MM.1S (cell line): ENCODE data around the gene HINFP.
A peak's percentile ranks its signal among the peaks of the same experiment; 100 is the strongest.

Experiments used
- DNase-seq: peaks from one replicate; pipeline ENCODE4 v3.0.0-alpha.2; 2015
- H2AFZ ChIP-seq: fragments of 300-600 bp; sonication (generic); 2 replicates; pipeline ENCODE4 v1.6.0; 2016; ENCODE audit warnings: antibody characterized with exemption, low read length
- H3F3A ChIP-seq: fragments of 300-600 bp; sonication (generic); 2 replicates; pipeline ENCODE4 v1.6.1; 2016; ENCODE audit warnings: mild to moderate bottlenecking, antibody characterized with exemption, low read length, moderate library complexity, mixed read lengths; ENCODE audit not compliant: insufficient read depth
- H3K27ac ChIP-seq: fragments of 300-600 bp; sonication (generic); 2 replicates; pipeline ENCODE4 v1.5.1; 2016; ENCODE audit warnings: mild to moderate bottlenecking, low read length
- H3K27me3 ChIP-seq: fragments of 300-600 bp; sonication (generic); replicated peaks from 2 replicates; pipeline ENCODE4 v1.6.0; 2016; ENCODE audit warnings: low read length; ENCODE audit not compliant: insufficient read depth
- H3K36me3 ChIP-seq: fragments of 300-600 bp; sonication (generic); replicated peaks from 2 replicates; pipeline ENCODE4 v1.6.1; 2016; ENCODE audit warnings: mild to moderate bottlenecking, low read length, mixed read lengths; ENCODE audit not compliant: insufficient read depth
- H3K4me1 ChIP-seq: fragments of 300-600 bp; sonication (generic); 2 replicates; pipeline ENCODE4 v1.6.1; 2016; ENCODE audit warnings: low read length, mixed read lengths
- H3K4me2 ChIP-seq: fragments of 300-600 bp; sonication (generic); 2 replicates; pipeline ENCODE4 v1.6.0; 2016; ENCODE audit warnings: low read depth, low read length
- H3K4me3 ChIP-seq: fragments of 300-600 bp; sonication (generic); 2 replicates; pipeline ENCODE4 v1.5.1; 2016; ENCODE audit warnings: low read length, mixed read lengths
- H3K79me2 ChIP-seq: fragments of 300-600 bp; sonication (generic); 2 replicates; pipeline ENCODE4 v1.6.1; 2016; ENCODE audit warnings: mixed run types, low read length, mixed read lengths
- H3K9ac ChIP-seq: fragments of 300-600 bp; sonication (generic); 2 replicates; pipeline ENCODE4 v1.6.1; 2016; ENCODE audit warnings: low read length, mixed read lengths
- H3K9me2 ChIP-seq: fragments of 300-600 bp; sonication (generic); replicated peaks from 2 replicates; pipeline ENCODE4 v1.6.1; 2016; ENCODE audit warnings: mild to moderate bottlenecking, low read length, mixed read lengths; ENCODE audit not compliant: insufficient read depth
- H3K9me3 ChIP-seq: fragments of 300-600 bp; sonication (generic); replicated peaks from 2 replicates; pipeline ENCODE4 v1.6.1; 2016; ENCODE audit warnings: mild to moderate bottlenecking, low read length, mixed read lengths; ENCODE audit not compliant: insufficient read depth
- H4K20me1 ChIP-seq: fragments of 300-600 bp; sonication (generic); 2 replicates; pipeline ENCODE4 v1.6.1; 2016; ENCODE audit warnings: mild to moderate bottlenecking, low read length, moderate library complexity, mixed read lengths; ENCODE audit not compliant: insufficient read depth
- CTCF ChIP-seq: fragments of 300-600 bp; sonication (generic); IDR thresholded peaks from 2 replicates; pipeline ENCODE4 v1.5.1; 2016; ENCODE audit warnings: antibody characterized with exemption, low read length, mixed read lengths
- EZH2 ChIP-seq: fragments of 300-600 bp; sonication (generic); optimal IDR thresholded peaks from 2 replicates; pipeline ENCODE3; 2017; ENCODE audit warnings: low read depth, mild to moderate bottlenecking, antibody characterized with exemption, low read length, mixed read lengths
- EZH2phosphoT487 ChIP-seq: fragments of 300-600 bp; sonication (generic); IDR thresholded peaks from 2 replicates; pipeline ENCODE4 v1.6.1; 2018; ENCODE audit warnings: antibody characterized with exemption, low read length

Gene HINFP

GRCh38 chr11:119121811-119122124, 388 bp downstream of the HINFP start:
- Histone ChIP-seq H3K9me3 (no peaks in the 10 kb centered on the region), H4K20me1 (no peaks in the 10 kb centered on the region), H3F3A (peaks cover 16% of the 10 kb centered on the region), H3K4me2 (peak overlapping the region; percentile 92), H3K9me2 (no peaks in the 10 kb centered on the region), H3K79me2 (peaks cover 37% of the 10 kb centered on the region), H2AFZ (peak overlapping the region; percentile 75), H3K27ac (peak overlapping the region; percentile 54; the same call in 1 of the 2 replicates), H3K4me3 (peak overlapping the region; percentile 93), H3K36me3 (peaks cover 5% of the 10 kb centered on the region; the same call in 1 of the 2 replicates), H3K4me1 (peaks cover 11% of the 10 kb centered on the region; the same call in 1 of the 2 replicates), H3K9ac (peak overlapping the region; percentile 72), H3K27me3 (no peaks in the 10 kb centered on the region)
- no peak for DNase-seq
- no peak for TF ChIP-seq EZH2
- no peak for TF ChIP-seq EZH2phosphoT487
- TF ChIP-seq CTCF, result no peak

GRCh38 chr11:119125821-119126220, 4.4 kb downstream of the HINFP start:
- Histone ChIP-seq H3K36me3 (peaks cover 5% of the 10 kb centered on the region; the same call in 1 of the 2 replicates), H3K4me2 (no peak overlapping the region), H3K79me2 (peaks cover 37% of the 10 kb centered on the region), H2AFZ (no peak overlapping the region), H3K27me3 (no peaks in the 10 kb centered on the region), H3K4me1 (0 out of 2 replicates have a peak, but pooled peaks cover 4% of the 10 kb centered on the region), H3K9ac (no peak overlapping the region), H4K20me1 (no peaks in the 10 kb centered on the region), H3K9me2 (no peaks in the 10 kb centered on the region), H3F3A (peaks cover 4% of the 10 kb centered on the region), H3K9me3 (no peaks in the 10 kb centered on the region), H3K27ac (no peak overlapping the region), H3K4me3 (no peak overlapping the region)
- no peak for DNase-seq
- no peak for TF ChIP-seq EZH2phosphoT487
- TF ChIP-seq CTCF, result no peak
- no peak for TF ChIP-seq EZH2

GRCh38 chr11:119126675-119127268, 5.4 kb downstream of the HINFP start:
- DNase-seq, result no peak
- Histone ChIP-seq H3K4me2 (no peak overlapping the region), H3K9me3 (no peaks in the 10 kb centered on the region), H3K36me3 (peaks cover 5% of the 10 kb centered on the region; the same call in 1 of the 2 replicates), H3K9me2 (no peaks in the 10 kb centered on the region), H3K9ac (no peak overlapping the region), H3F3A (peaks cover 3% of the 10 kb centered on the region; the same call in 1 of the 2 replicates), H3K79me2 (peaks cover 34% of the 10 kb centered on the region), H2AFZ (no peak overlapping the region), H3K27me3 (no peaks in the 10 kb centered on the region), H3K4me3 (no peak overlapping the region), H4K20me1 (no peaks in the 10 kb centered on the region), H3K4me1 (0 out of 2 replicates have a peak, but pooled peaks cover 4% of the 10 kb centered on the region), H3K27ac (no peak overlapping the region)
- TF ChIP-seq EZH2 (no peak), EZH2phosphoT487 (no peak), CTCF (no peak)
